ENCODE measurements around the gene DRD3. TPM values are rescaled to one million over a fixed set of nuclear protein-coding genes. Genes with fewer than 3 reads are reported as not detected.
A peak's percentile ranks its signal among the peaks of the same experiment; 100 is the strongest.

DRD3 gene
- total and polyA plus RNA-seq, 2 experiments from 2014 or later, result not detected

GRCh38 chr3:114079761-114080160 is 99.1 kb downstream of the DRD3 start:
- no peaks in the 10 kb centered on the region for H3K9me2 ChIP-seq (ENCODE audit: insufficient read depth)
- no peak for DNase-seq
- H3K27me3 ChIP-seq (replicated peaks; ENCODE audit: insufficient read depth), result no peaks in the 10 kb centered on the region
- H3K27ac ChIP-seq, result no peak overlapping the region; the same call in 1 of the 2 replicates
- H4K20me1 ChIP-seq (ENCODE audit: insufficient read depth), result no peaks in the 10 kb centered on the region
- H2AFZ ChIP-seq, result no peak overlapping the region
- no peak overlapping the region for H3K4me3 ChIP-seq
- TF ChIP-seq EZH2 (IDR thresholded peaks at IDR 0.05; ENCODE audit: insufficient read depth, poor library complexity, severe bottlenecking), result no peak
- TF ChIP-seq EZH2phosphoT487 (IDR thresholded peaks at IDR 0.05; ENCODE audit: insufficient read depth, low read depth), result no peak
- in situ Hi-C loops (cut with MboI), result no loop called here
- H3F3A ChIP-seq (ENCODE audit: insufficient read depth), result peaks cover 19% of the 10 kb centered on the region
- 91 to 96% methylated on average over 5 of the region's 5 CpGs for WGBS, 2 experiments (ENCODE audit: low coverage in 1 of 2, low lambda C conversion rate in 2 of 2, missing lambda C conversion rate in 2 of 2)
- peaks cover 24% of the 10 kb centered on the region for H3K4me1 ChIP-seq (ENCODE audit: insufficient read depth)
- H3K9ac ChIP-seq, result no peak overlapping the region
- no peak overlapping the region for H3K4me2 ChIP-seq (ENCODE audit: unreplicated experiment)
- no peaks in the 10 kb centered on the region for H3K79me2 ChIP-seq (ENCODE audit: insufficient read depth)
- H3K9me3 ChIP-seq (ENCODE audit: low read depth), result no peaks in the 10 kb centered on the region
- H3K36me3 ChIP-seq (ENCODE audit: low read depth), result peaks cover 40% of the 10 kb centered on the region

DNA sequence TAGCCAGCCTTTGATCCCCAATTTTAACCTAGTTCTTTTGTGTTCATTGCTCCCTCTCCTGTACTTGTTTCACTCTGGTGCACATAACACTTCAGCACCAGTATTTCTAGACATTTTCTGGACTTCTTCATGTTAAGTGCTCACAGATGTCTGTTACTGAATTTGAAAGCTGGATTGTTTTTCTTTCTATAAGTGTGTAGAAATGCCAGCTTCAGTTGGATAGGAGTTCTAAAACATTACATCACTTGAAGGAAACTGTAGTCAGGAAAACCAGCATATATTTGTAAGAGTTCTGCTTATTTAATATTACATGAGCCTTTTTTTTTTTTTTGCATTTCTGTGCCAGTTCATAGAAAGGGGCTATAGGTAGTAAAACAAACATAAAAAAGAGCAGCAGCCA is 100.7 kb downstream of the DRD3 start:
- H3K27ac ChIP-seq, result no peak overlapping the region

More for the DNA sequence above, 100.7 kb downstream of the DRD3 start:
- no peak overlapping the region for H2AFZ ChIP-seq
- no peak overlapping the region for H3K9ac ChIP-seq
- no peak overlapping the region for H3K4me3 ChIP-seq
- H3K9me3 ChIP-seq (ENCODE audit: low read depth), result no peaks in the 10 kb centered on the region
- no peak overlapping the region for H3K4me2 ChIP-seq (ENCODE audit: unreplicated experiment)
- peak; percentile 2 for DNase-seq
- no peaks in the 10 kb centered on the region for H4K20me1 ChIP-seq (ENCODE audit: insufficient read depth)
- in situ Hi-C loops (cut with MboI), result no loop called here
- no peaks in the 10 kb centered on the region for H3K79me2 ChIP-seq (ENCODE audit: insufficient read depth)
- peaks cover 19% of the 10 kb centered on the region for H3F3A ChIP-seq (ENCODE audit: insufficient read depth)
- no peak for TF ChIP-seq EZH2phosphoT487 (IDR thresholded peaks at IDR 0.05; ENCODE audit: insufficient read depth, low read depth)
- TF ChIP-seq EZH2 (IDR thresholded peaks at IDR 0.05; ENCODE audit: insufficient read depth, poor library complexity, severe bottlenecking), result no peak
- peaks cover 46% of the 10 kb centered on the region for H3K36me3 ChIP-seq (ENCODE audit: low read depth)
- H3K4me1 ChIP-seq (ENCODE audit: insufficient read depth), result peaks cover 24% of the 10 kb centered on the region
- no peaks in the 10 kb centered on the region for H3K9me2 ChIP-seq (ENCODE audit: insufficient read depth)
- no peaks in the 10 kb centered on the region for H3K27me3 ChIP-seq (replicated peaks; ENCODE audit: insufficient read depth)

Other genes with a start within 250 kb of the DRD3 start
- gene ZDHHC23, start 231.0 kb downstream of the DRD3 start, total RNA-seq (2014; rRNA removed; shearing (Covaris generic)), result 1.6 and 3.8 TPM in 2 replicates
- gene ZDHHC23, start 231.0 kb downstream of the DRD3 start, polyA plus RNA-seq (2016; fragmentation: Nextera tagmentation; extraction: Ambion mirVana), result 0.40 and 0.98 TPM in 2 replicates
- 0.43 and 2.4 TPM in 2 replicates for gene CCDC191, start 122.5 kb downstream of the DRD3 start, total RNA-seq (2014; rRNA removed; shearing (Covaris generic))
- gene CCDC191, start 122.5 kb downstream of the DRD3 start, polyA plus RNA-seq (2016; fragmentation: Nextera tagmentation; extraction: Ambion mirVana), result 1.1 and 1.5 TPM in 2 replicates
- gene QTRT2, start 122.3 kb downstream of the DRD3 start, total RNA-seq (2014; rRNA removed; shearing (Covaris generic)), result 11.7 and 19.9 TPM in 2 replicates
- 8.3 and 10.9 TPM in 2 replicates for gene QTRT2, start 122.3 kb downstream of the DRD3 start, polyA plus RNA-seq (2016; fragmentation: Nextera tagmentation; extraction: Ambion mirVana)
- not detected in 2 replicates for gene ZNF80, start 58.5 kb upstream of the DRD3 start, total RNA-seq (2014; rRNA removed; shearing (Covaris generic))
- not detected in 2 replicates for gene ZNF80, start 58.5 kb upstream of the DRD3 start, polyA plus RNA-seq (2016; fragmentation: Nextera tagmentation; extraction: Ambion mirVana)
- gene TIGIT, start 115.0 kb upstream of the DRD3 start, total RNA-seq (2014; rRNA removed; shearing (Covaris generic)), result not detected in 2 replicates
- gene TIGIT, start 115.0 kb upstream of the DRD3 start, polyA plus RNA-seq (2016; fragmentation: Nextera tagmentation; extraction: Ambion mirVana), result not detected in 2 replicates

Data from GM23248 (cell line).